H9 (cell line): ENCODE results near the gene PLCB1. TPM values are rescaled to one million over a fixed set of nuclear protein-coding genes. Genes with fewer than 3 reads are reported as not detected.

Source experiments
- DNase-seq: peaks from one replicate; pipeline ENCODE4 v3.0.0-alpha.2; 2017
- H2AFZ ChIP-seq: one replicate; pipeline ENCODE4 v1.6.1; 2013; ENCODE audit warnings: mild to moderate bottlenecking, low read length, control low read depth, moderate library complexity
- H2AK5ac ChIP-seq: 2 replicates; pipeline ENCODE4 v1.6.1; 2013; ENCODE audit warnings: low read length, control low read depth, mixed read lengths; ENCODE audit not compliant: insufficient read length
- H2BK120ac ChIP-seq: one replicate; pipeline ENCODE4 v1.6.1; 2013; ENCODE audit warnings: low read depth, mild to moderate bottlenecking, low read length, control low read depth, inconsistent platforms; ENCODE audit not compliant: poor library complexity, severe bottlenecking
- H2BK12ac ChIP-seq: 2 replicates; pipeline ENCODE4 v1.6.1; 2013; ENCODE audit warnings: low read length, control low read depth, mixed read lengths, low read depth; ENCODE audit not compliant: insufficient read length
- H2BK15ac ChIP-seq: 2 replicates; pipeline ENCODE4 v1.6.1; 2013; ENCODE audit warnings: low read depth, low read length, control low read depth
- H2BK20ac ChIP-seq: one replicate; pipeline ENCODE4 v1.6.1; 2013; ENCODE audit warnings: low read depth, mild to moderate bottlenecking, low read length, control low read depth, inconsistent platforms; ENCODE audit not compliant: poor library complexity, severe bottlenecking
- H2BK5ac ChIP-seq: 2 replicates; pipeline ENCODE4 v1.6.1; 2013; ENCODE audit warnings: low read length, control low read depth, mixed read lengths; ENCODE audit not compliant: insufficient read length
- H3K14ac ChIP-seq: 2 replicates; pipeline ENCODE4 v1.6.1; 2013; ENCODE audit warnings: low read length, control low read depth; ENCODE audit not compliant: insufficient read depth
- H3K18ac ChIP-seq: 2 replicates; pipeline ENCODE4 v1.6.1; 2013; ENCODE audit warnings: low read depth, mild to moderate bottlenecking, mixed read lengths, low read length, control low read depth; ENCODE audit not compliant: insufficient read length
- H3K23ac ChIP-seq: 2 replicates; pipeline ENCODE4 v1.6.1; 2013; ENCODE audit warnings: low read length, control low read depth, mixed read lengths, low read depth; ENCODE audit not compliant: insufficient read length
- H3K23me2 ChIP-seq: 2 replicates; pipeline ENCODE4 v1.6.1; 2013; ENCODE audit warnings: low read depth, mild to moderate bottlenecking, mixed read lengths, low read length, control low read depth; ENCODE audit not compliant: insufficient read length, poor library complexity, severe bottlenecking
- H3K27ac ChIP-seq: 2 replicates; pipeline ENCODE4 v1.5.1; 2013; ENCODE audit warnings: low read length, control low read depth, mixed read lengths, low read depth; ENCODE audit not compliant: insufficient read length
- H3K27me3 ChIP-seq: 2 replicates; pipeline ENCODE4 v1.6.1; 2013; ENCODE audit warnings: low read length, control low read depth, inconsistent platforms; ENCODE audit not compliant: insufficient read depth
- H3K4ac ChIP-seq: 2 replicates; pipeline ENCODE4 v1.6.1; 2013; ENCODE audit warnings: low read depth, mild to moderate bottlenecking, control low read depth, inconsistent platforms, low read length, moderate library complexity
- H3K4me1 ChIP-seq: 2 replicates; pipeline ENCODE4 v1.6.1; 2013; ENCODE audit warnings: low read length, control low read depth, inconsistent platforms; ENCODE audit not compliant: insufficient read depth
- H3K4me2 ChIP-seq: 2 replicates; pipeline ENCODE4 v1.6.1; 2013; ENCODE audit warnings: low read length, control low read depth, mixed read lengths; ENCODE audit not compliant: insufficient read length, insufficient read depth
- H3K56ac ChIP-seq: 2 replicates; pipeline ENCODE4 v1.6.1; 2013; ENCODE audit warnings: low read depth, mild to moderate bottlenecking, mixed read lengths, low read length, control low read depth; ENCODE audit not compliant: insufficient read length
- H3K79me1 ChIP-seq: 2 replicates; pipeline ENCODE4 v1.6.1; 2013; ENCODE audit warnings: low read depth, mild to moderate bottlenecking, moderate library complexity, low read length, control low read depth, inconsistent platforms; ENCODE audit not compliant: insufficient read depth, poor library complexity, severe bottlenecking
- H3K79me2 ChIP-seq: 2 replicates; pipeline ENCODE4 v1.6.1; 2013; ENCODE audit warnings: low read length, control low read depth, inconsistent platforms; ENCODE audit not compliant: insufficient read depth
- H3K9ac ChIP-seq: 2 replicates; pipeline ENCODE4 v1.6.1; 2013; ENCODE audit warnings: low read length, control low read depth, mixed read lengths; ENCODE audit not compliant: insufficient read length; ENCODE audit errors: extremely low read depth
- H3K9me3 ChIP-seq: one replicate; pipeline ENCODE4 v1.6.1; 2013; ENCODE audit warnings: low read depth, low read length, inconsistent platforms; ENCODE audit not compliant: control insufficient read depth
- H3T11ph ChIP-seq: one replicate; pipeline ENCODE4 v1.6.1; 2013; ENCODE audit warnings: mild to moderate bottlenecking, low read length, control low read depth, inconsistent platforms
- H4K20me1 ChIP-seq: one replicate; pipeline ENCODE4 v1.6.1; 2013; ENCODE audit not compliant: control insufficient read depth, insufficient read length, insufficient read depth
- H4K5ac ChIP-seq: 2 replicates; pipeline ENCODE4 v1.6.1; 2013; ENCODE audit warnings: low read depth, mild to moderate bottlenecking, mixed read lengths, low read length, control low read depth; ENCODE audit not compliant: insufficient read length
- H4K8ac ChIP-seq: replicated peaks from 2 replicates; pipeline ENCODE4 v1.6.1; 2013; ENCODE audit warnings: low read length, control low read depth, mixed read lengths, low read depth; ENCODE audit not compliant: insufficient read length
- H4K91ac ChIP-seq: 2 replicates; pipeline ENCODE4 v1.6.1; 2013; ENCODE audit warnings: low read depth, mild to moderate bottlenecking, moderate library complexity, mixed read lengths, low read length, control low read depth; ENCODE audit not compliant: insufficient read length
- H3K27ac Mint-ChIP-seq, 3 experiments: 2 replicates in 2 of 3; 3 replicates in 1 of 3; pipeline ENCODE4 v1.8.0; 2020 to 2021; ENCODE audit warnings: mixed read lengths in 3 of 3, mild to moderate bottlenecking in 1 of 3, moderate library complexity in 1 of 3
- H3K27me3 Mint-ChIP-seq: 2 replicates; pipeline ENCODE4 v1.8.0; 2021; ENCODE audit warnings: low read depth, mild to moderate bottlenecking, moderate library complexity, mixed read lengths
- H3K36me3 Mint-ChIP-seq, 3 experiments: 2 replicates in 2 of 3; 3 replicates in 1 of 3; pipeline ENCODE4 v1.8.0; 2020 to 2021; ENCODE audit warnings: low read depth in 3 of 3, mixed read lengths in 3 of 3; ENCODE audit not compliant: insufficient read depth in 1 of 3
- H3K4me1 Mint-ChIP-seq, 2 experiments: 2 replicates each; pipeline ENCODE4 v1.8.0; 2020; ENCODE audit warnings: mixed read lengths in 2 of 2
- H3K4me3 Mint-ChIP-seq, 2 experiments: 2 replicates in 1 of 2; 3 replicates in 1 of 2; pipeline ENCODE4 v1.8.0; 2020 to 2021; ENCODE audit warnings: mild to moderate bottlenecking in 2 of 2, mixed read lengths in 2 of 2, moderate library complexity in 1 of 2
- H3K9me3 Mint-ChIP-seq, 2 experiments: 2 replicates in 1 of 2; 3 replicates in 1 of 2; pipeline ENCODE4 v1.8.0; 2020; ENCODE audit warnings: mild to moderate bottlenecking in 2 of 2, mixed read lengths in 2 of 2, moderate library complexity in 1 of 2
- CTCF ChIP-seq: fragments of 200-600 bp; sonication (generic); conservative IDR thresholded peaks from 3 replicates; pipeline ENCODE4 v1.8.0; 2021; ENCODE audit warnings: antibody characterized with exemption, mild to moderate bottlenecking
- WGBS: extraction: QIAGEN DNeasy Blood & Tissue Kit; methylation state at CpG from one replicate; pipeline ENCODE4 v1.1.7; 2013; ENCODE audit warnings: missing lambda C conversion rate, low lambda C conversion rate, mixed read lengths; ENCODE audit not compliant: insufficient read length; ENCODE audit errors: extremely low coverage; 5-methylcytosine and 5-hydroxymethylcytosine counted together
- total RNA-seq: library from RNA; stranded (reverse); gene quantifications from 2 replicates; pipeline ENCODE4 v1.2.1, GENCODE V29; 2021

The PLCB1 gene
- total RNA-seq, 1 experiment from 2014 or later, result 11.5 TPM

DNA sequence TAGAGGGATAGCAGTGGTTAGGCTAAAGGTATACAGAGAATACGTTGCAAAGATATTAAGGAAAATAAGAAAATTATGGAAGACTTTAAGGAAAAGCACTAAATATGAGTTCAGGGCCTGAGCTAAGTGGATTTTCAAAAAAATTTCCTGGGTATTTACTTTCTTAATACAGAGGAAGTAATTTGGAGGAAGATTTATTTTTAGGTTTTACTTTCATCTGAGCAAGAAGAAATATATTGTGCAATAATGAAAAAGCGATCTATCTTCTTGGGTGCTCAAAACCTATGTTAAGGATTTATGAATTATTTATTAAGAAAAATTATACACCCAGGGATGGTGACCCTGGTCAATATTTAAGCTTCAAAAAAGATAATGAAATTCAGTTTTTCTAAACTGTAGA is 224.7 kb downstream of the PLCB1 start:
- no peak overlapping the region for H2BK20ac ChIP-seq
- no peak overlapping the region for H2AFZ ChIP-seq
- H2BK15ac ChIP-seq, result no peak overlapping the region
- Mint-ChIP-seq H3K4me3 (no peak overlapping the region), H3K27ac (no peak overlapping the region), H3K36me3 (no peaks in the 10 kb centered on the region), H3K4me1 (peaks cover 25 to 27% of the 10 kb centered on the region in 2 experiments), H3K27me3 (no peaks in the 10 kb centered on the region), H3K9me3 (no peaks in the 10 kb centered on the region)
- H2BK12ac ChIP-seq, result no peak overlapping the region
- H3K27me3 ChIP-seq, result no peaks in the 10 kb centered on the region
- H4K91ac ChIP-seq, result no peak overlapping the region
- no peak overlapping the region for H3K14ac ChIP-seq
- no peaks in the 10 kb centered on the region for H3K9me3 ChIP-seq
- H3K4me2 ChIP-seq, result no peak overlapping the region
- H3K79me2 ChIP-seq, result no peaks in the 10 kb centered on the region
- H2BK5ac ChIP-seq, result no peak overlapping the region
- no peak overlapping the region for H3T11ph ChIP-seq
- no peaks in the 10 kb centered on the region for H3K23me2 ChIP-seq
- H3K56ac ChIP-seq, result no peak overlapping the region
- H4K5ac ChIP-seq, result no peak overlapping the region
- no peak overlapping the region for H3K18ac ChIP-seq
- H2AK5ac ChIP-seq, result no peak overlapping the region
- no peak for TF ChIP-seq CTCF
- 100% methylated on average over 1 of the region's 2 CpGs for WGBS
- no peaks in the 10 kb centered on the region for H4K20me1 ChIP-seq
- H3K9ac ChIP-seq, result no peak overlapping the region
- DNase-seq, result no peak
- no peak overlapping the region for H2BK120ac ChIP-seq
- no peak overlapping the region for H3K4ac ChIP-seq
- peaks cover 4% of the 10 kb centered on the region for H3K4me1 ChIP-seq
- no peak overlapping the region for H3K23ac ChIP-seq
- no peak overlapping the region for H3K27ac ChIP-seq
- no peak overlapping the region for H4K8ac ChIP-seq
- no peaks in the 10 kb centered on the region for H3K79me1 ChIP-seq
